Measurements from ENCODE around the gene KIF12. TPM values are rescaled to one million over a fixed set of nuclear protein-coding genes. Genes with fewer than 3 reads are reported as not detected.
"Not testable (repeated sequence)": the region's sequence is repeated elsewhere in the genome, so short reads cannot be mapped to it uniquely, and the experiment has no call there.

Gene KIF12
- polyA plus RNA-seq (ENCODE audit: insufficient read length in 10 of 10): 1 to 10 TPM in 1 of 10 donors, under 1 TPM in 7, not detected in 2; 0.19 to 5.1 (median 0.52) TPM
- long read RNA-seq, donor 1: 0 reads
- long read RNA-seq, donor 2: 0 reads
- long read RNA-seq, donor 3: 0 reads
- long read RNA-seq, donor 4: 0 reads
- long read RNA-seq, donor 5: 0 reads
- long read RNA-seq, donor 6: 0 reads
- long read RNA-seq, donor 7: 0 reads
- long read RNA-seq, donor 8: 0 reads
- long read RNA-seq, donor 9: 0 reads

- peak in 1 of 3 donors; percentile 36 for DNase-seq
These were observed at the start of gene KIF12 for GRCh38 chr9:114098936-114099668. Gene KIF12 (minus strand): TSS chr9:114099292. CDS start chr9:114099276, 16 bp downstream.

GRCh38 chr9:114146735-114147134 lies 47.6 kb upstream of the KIF12 start:
- DNase-seq: no peak

- peak in 1 of 3 donors; percentile 22 for DNase-seq
These were observed 44.1 kb upstream of the KIF12 start for GRCh38 chr9:114143234-114143633.

GRCh38 chr9:114141553-114142402 lies 42.7 kb upstream of the KIF12 start:
- peak in 1 of 3 donors; percentile 59 for DNase-seq

GRCh38 chr9:114140850-114141249 lies 41.8 kb upstream of the KIF12 start:
- DNase-seq: peak in 2 of 3 donors; percentile 12 to 30

- no peak for DNase-seq
These were observed 41.3 kb upstream of the KIF12 start for GRCh38 chr9:114140401-114140800.

GRCh38 chr9:114139071-114139470 lies 40.0 kb upstream of the KIF12 start:
- DNase-seq: no peak

- no peak for DNase-seq
These were observed 39.5 kb upstream of the KIF12 start for GRCh38 chr9:114138552-114138971.

- no peak for DNase-seq
These were observed 38.7 kb upstream of the KIF12 start for GRCh38 chr9:114137831-114138230.

GRCh38 chr9:114134827-114135396 lies 35.8 kb upstream of the KIF12 start:
- DNase-seq: no peak

GRCh38 chr9:114132550-114132918 lies 33.4 kb upstream of the KIF12 start:
- no peak for DNase-seq

GRCh38 chr9:114131808-114132549 lies 32.9 kb upstream of the KIF12 start:
- DNase-seq: peak in 1 of 3 donors; percentile 65

GRCh38 chr9:114130624-114131277 lies 31.7 kb upstream of the KIF12 start:
- no peak for DNase-seq

GRCh38 chr9:114130141-114130540 lies 31.0 kb upstream of the KIF12 start:
- DNase-seq: no peak

- not testable (repeated sequence) for DNase-seq
These were observed 29.7 kb upstream of the KIF12 start for GRCh38 chr9:114128759-114129158.

- DNase-seq: no peak
These were observed 27.4 kb upstream of the KIF12 start for GRCh38 chr9:114126247-114127060.

GRCh38 chr9:114125476-114126013 lies 26.5 kb upstream of the KIF12 start:
- no peak for DNase-seq

GRCh38 chr9:114124666-114125475 lies 25.8 kb upstream of the KIF12 start:
- no peak for DNase-seq

- no peak for DNase-seq
These were observed 25.0 kb upstream of the KIF12 start for GRCh38 chr9:114124138-114124537.
